DMS53 treated with DMSO at 0.1 percent for 48 hours (cell line): ENCODE measurements around the gene ZNF710.
"Not testable (repeated sequence)": the region's sequence is repeated elsewhere in the genome, so short reads cannot be mapped to it uniquely, and the experiment has no call there.

Experiments used
- DNase-seq: peaks from one replicate; lab custom pipeline; 2025; ENCODE audit not compliant: unreplicated experiment; lab: John Stamatoyannopoulos, UW

ZNF710 gene

GRCh38 chr15:90058775-90059174, 57.7 kb downstream of the ZNF710 start:
- no peak for DNase-seq

- peak; percentile 44 for DNase-seq
Observed at GRCh38 chr15:90059208-90059985, 58.3 kb downstream of the ZNF710 start.

GRCh38 chr15:90060797-90061196, 59.7 kb downstream of the ZNF710 start:
- DNase-seq: no peak

- DNase-seq: peak; percentile 82
Observed at GRCh38 chr15:90062023-90062442, 60.9 kb downstream of the ZNF710 start.

GRCh38 chr15:90062462-90062932, 61.4 kb downstream of the ZNF710 start:
- DNase-seq: peak; percentile 93

GRCh38 chr15:90062973-90063769, 62.0 kb downstream of the ZNF710 start:
- DNase-seq: no peak

- DNase-seq: no peak
Observed at GRCh38 chr15:90063770-90064247, 62.7 kb downstream of the ZNF710 start.

GRCh38 chr15:90064911-90065681, 64.0 kb downstream of the ZNF710 start:
- no peak for DNase-seq

- DNase-seq: no peak
Observed at GRCh38 chr15:90065682-90066049, 64.5 kb downstream of the ZNF710 start.

- no peak for DNase-seq
Observed at GRCh38 chr15:90067181-90067952, 66.2 kb downstream of the ZNF710 start.

- DNase-seq: no peak
Observed at GRCh38 chr15:90067953-90068606, 67.0 kb downstream of the ZNF710 start.

- DNase-seq: not testable (repeated sequence)
Observed at GRCh38 chr15:90070623-90071022, 69.5 kb downstream of the ZNF710 start.

GRCh38 chr15:90071220-90071807, 70.2 kb downstream of the ZNF710 start:
- DNase-seq: peak; percentile 36

- no peak for DNase-seq
Observed at GRCh38 chr15:90072978-90073640, 72.0 kb downstream of the ZNF710 start.

GRCh38 chr15:90074023-90074422, 72.9 kb downstream of the ZNF710 start:
- no peak for DNase-seq

- no peak for DNase-seq
Observed at GRCh38 chr15:90074916-90075315, 73.8 kb downstream of the ZNF710 start.

GRCh38 chr15:90075420-90076289, 74.5 kb downstream of the ZNF710 start:
- peak; percentile 55 for DNase-seq

GRCh38 chr15:90076716-90077115, 75.6 kb downstream of the ZNF710 start:
- DNase-seq: no peak
